Common myeloid progenitor, CD34-positive (primary cell): Measurements from ENCODE around the gene TUG1.
A peak's percentile ranks its signal among the peaks of the same experiment; 100 is the strongest.

ENCODE experiments used
- CTCF ChIA-PET: fragments of 350-600 bp; sonication (Branson Sonifier 250); formaldehyde crosslinking; loops from one replicate; lab custom pipeline; 2021; ENCODE audit warnings: antibody characterized with exemption; lab: Charles Lee
- POLR2A ChIA-PET: fragments of 350-600 bp; sonication (Branson Sonifier 250); formaldehyde crosslinking; loops from one replicate; lab custom pipeline; 2021; ENCODE audit warnings: antibody characterized with exemption; lab: Charles Lee
- DNase-seq, 3 donors: peaks; one replicate each; pipeline versions ENCODE4 v3.0.0 to v3.0.0-alpha.2; 2013
- H3K27ac ChIP-seq, 2 experiments: 1 replicate in 1 of 2; 2 replicates in 1 of 2; pipeline ENCODE4 v1.7.0; 2013; ENCODE audit warnings: inconsistent platforms in 2 of 2, low read length in 2 of 2, mild to moderate bottlenecking in 2 of 2, low read depth in 1 of 2, moderate library complexity in 1 of 2; ENCODE audit not compliant: severe bottlenecking in 2 of 2, insufficient read depth in 1 of 2, poor library complexity in 1 of 2
- H3K27me3 ChIP-seq, 5 experiments: replicated peaks in 2 of 5; 1 replicate in 3 of 5; 2 replicates in 2 of 5; pipeline versions ENCODE4 v1.6.1 to v1.7.0; 2013; ENCODE audit warnings: low read length in 4 of 5, mild to moderate bottlenecking in 2 of 5, moderate library complexity in 2 of 5, inconsistent platforms in 1 of 5; ENCODE audit not compliant: insufficient read depth in 5 of 5, control insufficient read depth in 4 of 5
- H3K36me3 ChIP-seq, 4 experiments: 1 replicate in 2 of 4; 2 replicates in 2 of 4; pipeline versions ENCODE4 v1.6.1 to v1.7.0; 2013; ENCODE audit warnings: low read length in 3 of 4, control low read depth in 1 of 4, mild to moderate bottlenecking in 1 of 4; ENCODE audit not compliant: control insufficient read depth in 4 of 4, insufficient read depth in 4 of 4
- H3K4me1 ChIP-seq, 4 experiments: 1 replicate in 3 of 4; 2 replicates in 1 of 4; pipeline versions ENCODE4 v1.6.1 to v1.7.1; 2013; ENCODE audit warnings: low read length in 3 of 4, mild to moderate bottlenecking in 3 of 4, control low read depth in 1 of 4, inconsistent platforms in 1 of 4, moderate library complexity in 1 of 4; ENCODE audit not compliant: control insufficient read depth in 4 of 4, insufficient read depth in 4 of 4; ENCODE audit errors: control extremely low read depth in 1 of 4
- H3K4me3 ChIP-seq, 7 experiments: 1 replicate in 4 of 7; 2 replicates in 3 of 7; pipeline versions ENCODE4 v1.5.1 to v1.7.0; 2013; ENCODE audit warnings: mild to moderate bottlenecking in 7 of 7, low read length in 6 of 7, moderate library complexity in 6 of 7, inconsistent platforms in 2 of 7, low read depth in 2 of 7, control low read depth in 1 of 7; ENCODE audit not compliant: insufficient read depth in 4 of 7, control insufficient read depth in 1 of 7; ENCODE audit errors: extremely low read depth in 1 of 7
- H3K9me3 ChIP-seq, 5 experiments: 1 replicate in 4 of 5; 2 replicates in 1 of 5; pipeline versions ENCODE4 v1.6.1 to v1.7.1; 2013; ENCODE audit warnings: low read length in 4 of 5, mild to moderate bottlenecking in 2 of 5, inconsistent platforms in 1 of 5, low read depth in 1 of 5, moderate library complexity in 1 of 5; ENCODE audit not compliant: control insufficient read depth in 4 of 5, insufficient read depth in 2 of 5; ENCODE audit errors: control extremely low read depth in 1 of 5
- WGBS: methylation state at CpG from one replicate; pipeline ENCODE4 v1.1.5; 2013; ENCODE audit not compliant: insufficient coverage; 5-methylcytosine and 5-hydroxymethylcytosine counted together

The TUG1 gene

GRCh38 chr22:30946354-30946753 lies 22.7 kb upstream of the TUG1 start:
- Histone ChIP-seq H3K9me3 (no peaks in the 10 kb centered on the region), H3K4me1 (peaks cover 0 to 16% (median 4%) of the 10 kb centered on the region in 4 experiments), H3K27ac (no peak overlapping the region), H3K4me3 (no peak overlapping the region), H3K36me3 (peaks cover 18 to 91% (median 57%) of the 10 kb centered on the region in 4 experiments), H3K27me3 (no peaks in the 10 kb centered on the region)
- WGBS = 76% methylated on average over 6 of the region's 7 CpGs
- ChIA-PET POLR2A (no interaction called here), CTCF (interaction anchor here (0.8 to 3.5 kb wide), 12 partner anchors 16 to 285 kb away, joined by 3 to 48 read pairs (median 4); partner anchors contain the start of gene SMTN)
- DNase-seq = no peak

- 95% methylated on average over 3 of the region's 5 CpGs for WGBS
- Histone ChIP-seq H3K4me1 (peaks cover 0 to 11% (median 3%) of the 10 kb centered on the region in 4 experiments), H3K36me3 (peaks cover 18 to 87% (median 53%) of the 10 kb centered on the region in 4 experiments), H3K27ac (no peak overlapping the region), H3K9me3 (no peaks in the 10 kb centered on the region), H3K4me3 (no peak overlapping the region), H3K27me3 (no peaks in the 10 kb centered on the region)
- ChIA-PET CTCF (interaction anchor here (0.8 to 3.5 kb wide), 10 partner anchors 17 to 284 kb away, joined by 3 to 48 read pairs (median 4); partner anchors contain the start of gene SMTN), POLR2A (no interaction called here)
- DNase-seq = no peak
Observed at GRCh38 chr22:30947173-30947815, 21.8 kb upstream of the TUG1 start.

GRCh38 chr22:30947816-30948454 lies 21.1 kb upstream of the TUG1 start:
- ChIA-PET CTCF (interaction anchor here (0.9 to 3.5 kb wide), 3 partner anchors 136 to 279 kb away, joined by 3 to 48 read pairs (median 25); partner anchors contain the start of gene SMTN), POLR2A (no interaction called here)
- Histone ChIP-seq H3K4me3 (no peak overlapping the region), H3K27me3 (no peaks in the 10 kb centered on the region), H3K27ac (no peak overlapping the region), H3K9me3 (no peaks in the 10 kb centered on the region), H3K36me3 (peaks cover 18 to 89% (median 53%) of the 10 kb centered on the region in 4 experiments), H3K4me1 (peaks cover 0 to 11% (median 3%) of the 10 kb centered on the region in 4 experiments)
- peak; percentile 52 to 71 (median 68) for DNase-seq
- WGBS = 73% methylated on average over 2 of the region's 2 CpGs

- Histone ChIP-seq H3K36me3 (peaks cover 20 to 93% (median 54%) of the 10 kb centered on the region in 4 experiments), H3K9me3 (no peaks in the 10 kb centered on the region), H3K27me3 (no peaks in the 10 kb centered on the region), H3K27ac (no peak overlapping the region), H3K4me3 (no peak overlapping the region), H3K4me1 (peaks cover 0 to 2% (median 0%) of the 10 kb centered on the region in 4 experiments)
- POLR2A ChIA-PET = no interaction called here
- CTCF ChIA-PET = interaction anchor here (0.7 to 3.2 kb wide), 4 partner anchors 19 to 278 kb away, joined by 3 to 25 read pairs (median 6); partner anchors contain the start of genes MORC2 and TUG1
- no peak for DNase-seq
- WGBS = 92% methylated on average over 3 of the region's 3 CpGs
Observed at GRCh38 chr22:30948930-30949342, 20.1 kb upstream of the TUG1 start.

- POLR2A ChIA-PET = interaction anchor here (0.6 kb wide), 1 partner anchor 85 kb away, joined by 3 read pairs; no protein-coding TSS in a partner anchor
- H3K4me1 ChIP-seq = peaks cover 0 to 2% (median 0%) of the 10 kb centered on the region in 4 experiments
- peaks cover 20 to 90% (median 47%) of the 10 kb centered on the region in 4 experiments for H3K36me3 ChIP-seq
Observed at GRCh38 chr22:30949934-30950660, 19.0 kb upstream of the TUG1 start.

GRCh38 chr22:30953206-30953605 lies 15.9 kb upstream of the TUG1 start:
- DNase-seq = no peak
- H3K4me1 ChIP-seq = peaks cover 0 to 2% (median 0%) of the 10 kb centered on the region in 4 experiments
- H3K27me3 ChIP-seq = no peaks in the 10 kb centered on the region
- H3K4me3 ChIP-seq = no peak overlapping the region
- POLR2A ChIA-PET = no interaction called here
- H3K27ac ChIP-seq = no peak overlapping the region
- WGBS = 100% methylated on average over 2 of the region's 2 CpGs
- H3K36me3 ChIP-seq = peaks cover 19 to 74% (median 34%) of the 10 kb centered on the region in 4 experiments
- CTCF ChIA-PET = interaction anchor here (1.0 to 1.1 kb wide), 2 partner anchors 23 to 130 kb away, joined by 3 read pairs; no protein-coding TSS in a partner anchor
- no peaks in the 10 kb centered on the region for H3K9me3 ChIP-seq

More at GRCh38 chr22:30949934-30950660, 19.0 kb upstream of the TUG1 start:
- 100% methylated on average over 6 of the region's 7 CpGs for WGBS
- Histone ChIP-seq H3K4me3 (no peak overlapping the region), H3K27ac (no peak overlapping the region), H3K9me3 (no peaks in the 10 kb centered on the region), H3K27me3 (no peaks in the 10 kb centered on the region)
- CTCF ChIA-PET = interaction anchor here (1.7 to 3.2 kb wide), 4 partner anchors 18 to 281 kb away, joined by 5 to 25 read pairs (median 8); partner anchors contain the start of genes MORC2 and TUG1
- DNase-seq = no peak
